ENCODE data around the gene RSRP1.
A peak's percentile ranks its signal among the peaks of the same experiment; 100 is the strongest.
"Not testable (repeated sequence)": the region's sequence is repeated elsewhere in the genome, so short reads cannot be mapped to it uniquely, and the experiment has no call there.

The RSRP1 gene

DNA sequence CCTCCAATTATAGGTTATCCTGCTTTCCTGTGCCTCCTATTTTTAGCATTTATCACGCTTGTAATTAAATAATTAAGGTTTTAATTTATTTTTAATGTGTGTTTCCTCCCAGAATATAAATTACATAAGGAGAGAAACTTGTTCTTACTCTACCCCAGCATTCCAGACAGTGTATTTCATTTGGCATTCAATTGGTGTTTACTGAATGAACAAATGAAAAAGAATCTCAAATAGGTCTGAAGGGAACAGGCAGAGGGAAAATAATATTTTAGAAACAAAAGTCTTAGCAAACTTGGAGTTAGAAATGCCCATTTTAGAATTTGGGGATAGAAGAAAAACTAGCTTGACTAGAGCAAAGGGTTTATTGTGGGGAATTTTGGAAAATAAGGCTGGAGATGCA, 9.9 kb upstream of the RSRP1 start:
- no peak for DNase-seq (ENCODE audit: low spot score)

DNA sequence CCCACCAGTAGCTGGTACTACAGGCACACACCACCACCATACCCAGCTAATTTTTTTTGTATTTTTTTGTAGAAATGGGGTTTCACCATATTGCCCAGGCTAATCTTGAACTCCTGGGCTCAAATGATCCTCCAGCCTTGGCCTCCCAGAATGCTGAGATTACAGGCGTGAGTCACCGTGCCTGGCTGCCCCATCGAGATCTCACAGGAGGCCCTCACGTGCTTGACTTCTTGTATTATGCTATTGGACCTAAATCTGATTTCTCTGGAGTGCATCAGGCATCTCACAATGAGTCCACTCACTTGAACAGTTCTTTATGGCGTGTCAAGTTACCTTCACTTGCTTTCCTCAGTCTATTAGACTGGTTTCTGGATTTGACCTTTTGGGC, 9.3 kb upstream of the RSRP1 start:
- no peak for DNase-seq (ENCODE audit: low spot score)

DNA sequence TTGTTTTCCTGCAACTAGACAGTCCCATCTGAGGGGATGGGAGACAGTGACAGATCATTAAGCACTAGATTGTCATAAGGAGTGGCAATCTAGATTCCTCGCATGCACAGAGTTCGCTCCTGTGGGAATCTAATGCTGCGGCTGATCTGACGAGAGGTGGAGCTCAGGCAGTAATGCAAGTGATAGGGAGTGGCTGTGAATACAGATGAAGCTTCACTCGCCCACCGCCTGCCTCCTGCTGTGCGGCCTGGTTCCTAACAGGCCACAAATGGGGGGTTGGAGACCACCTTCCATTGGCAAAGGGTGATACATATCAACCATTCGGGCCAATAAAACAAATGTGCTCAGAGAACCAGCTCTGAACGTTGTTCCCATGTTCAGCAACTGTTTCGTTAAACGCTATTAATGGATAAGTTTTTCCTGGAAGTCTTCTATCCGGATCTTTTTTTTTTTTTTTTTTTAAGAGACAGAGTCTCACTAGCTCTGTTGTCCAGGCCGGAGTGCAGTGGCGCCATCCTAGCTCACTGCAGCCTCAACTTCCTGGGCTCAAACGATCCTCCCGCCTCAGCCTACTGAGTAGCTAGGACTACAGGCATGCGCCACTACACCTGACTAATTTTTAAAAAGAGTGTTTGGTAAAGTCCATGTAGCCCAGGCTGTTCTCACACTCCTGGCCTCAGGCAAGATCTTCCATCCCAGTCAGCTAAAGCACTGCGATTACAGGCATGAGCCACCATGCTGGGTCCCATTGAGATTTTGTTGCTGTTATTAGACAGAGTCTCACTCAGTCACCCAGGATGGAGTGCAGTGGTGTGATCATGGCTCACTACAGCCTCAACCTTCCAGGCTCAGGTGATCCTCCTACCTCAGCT, 8.7 kb upstream of the RSRP1 start:
- DNase-seq (ENCODE audit: low spot score): no peak

DNA sequence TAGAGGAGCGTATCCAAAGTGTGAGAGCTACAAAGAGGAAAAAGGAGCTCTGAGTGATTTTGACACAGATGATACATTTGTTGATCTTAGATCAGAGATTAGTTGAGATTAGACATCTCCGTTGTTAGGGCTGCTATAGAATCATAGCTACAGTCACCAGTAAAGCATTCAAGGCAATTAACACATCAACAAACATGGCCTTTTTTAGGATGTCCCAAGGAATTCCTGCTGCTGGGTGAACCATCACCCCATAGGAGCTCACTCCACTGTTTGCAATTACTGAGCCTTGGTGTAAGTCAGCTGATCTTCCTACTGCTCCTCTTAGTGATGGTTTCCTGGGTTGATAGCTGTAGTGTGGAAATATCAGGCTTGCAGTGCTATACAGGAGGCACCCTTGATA, 6.7 kb upstream of the RSRP1 start:
- no peak for DNase-seq (ENCODE audit: low spot score)

DNA sequence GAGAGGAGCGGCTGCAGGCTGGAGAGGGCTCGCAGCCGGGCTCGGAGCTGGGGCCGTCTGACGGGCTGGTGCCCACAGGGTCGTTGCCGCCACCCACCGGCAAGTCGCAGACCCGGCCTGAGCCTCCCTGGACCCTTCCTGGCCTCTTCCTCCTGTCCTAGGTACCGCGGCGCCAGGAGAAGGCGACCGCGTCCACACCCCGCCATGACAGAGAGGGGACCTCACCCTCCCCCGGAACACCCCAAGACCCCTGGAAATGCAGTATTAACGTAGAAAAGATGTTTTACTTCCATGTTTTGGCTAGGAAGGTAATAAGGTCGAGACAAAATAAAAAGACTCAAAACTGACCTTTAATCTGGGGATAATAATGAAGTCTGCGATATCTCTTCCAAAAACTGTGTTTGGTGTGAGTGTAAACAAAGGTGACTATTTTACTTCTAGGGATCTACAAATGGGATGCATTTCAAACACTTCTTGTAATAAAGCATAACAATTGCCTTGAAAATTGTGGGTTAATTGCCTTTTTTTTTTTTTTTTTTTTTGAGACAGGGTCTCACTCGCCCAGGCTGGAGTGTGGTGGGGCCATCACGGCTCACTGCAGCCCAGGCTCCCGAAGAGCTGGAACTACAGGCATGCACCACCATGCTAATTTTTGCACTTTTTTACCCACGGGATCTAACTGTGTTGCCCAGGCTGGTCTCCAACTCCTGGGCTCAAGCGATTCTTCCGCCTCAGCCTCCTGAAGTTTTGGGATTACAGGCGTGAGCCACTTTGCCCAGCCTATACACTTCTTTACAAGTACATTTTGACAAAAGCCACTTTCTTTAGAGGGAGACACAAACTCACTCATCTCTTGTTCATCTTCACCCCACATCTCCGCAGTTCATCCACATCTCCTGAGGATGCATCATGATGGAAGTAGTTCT, 838 bp upstream of the RSRP1 start:
- no peak for DNase-seq (ENCODE audit: low spot score)

DNA sequence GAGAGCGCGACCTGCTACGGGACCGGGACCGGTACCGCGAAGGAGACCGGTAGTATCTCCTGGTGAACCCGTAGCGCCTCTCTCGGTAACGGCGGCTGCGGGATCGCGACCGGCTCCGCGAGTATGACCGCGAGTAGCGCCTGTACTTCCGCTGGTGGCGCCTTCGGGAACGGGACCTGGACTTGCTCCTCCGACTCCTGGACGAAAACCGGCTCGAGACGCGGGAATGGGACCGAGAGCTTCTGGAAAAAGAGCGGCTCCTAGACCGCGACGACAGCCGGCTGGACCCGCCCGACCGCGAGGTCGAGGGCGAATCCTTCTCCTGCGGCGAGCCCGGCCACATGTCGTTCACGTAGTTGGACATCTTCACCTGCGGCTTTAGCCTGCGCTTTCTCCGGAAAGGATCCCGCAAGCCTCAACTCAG, 642 bp downstream of the RSRP1 start:
- no peak for DNase-seq (ENCODE audit: low spot score)

DNA sequence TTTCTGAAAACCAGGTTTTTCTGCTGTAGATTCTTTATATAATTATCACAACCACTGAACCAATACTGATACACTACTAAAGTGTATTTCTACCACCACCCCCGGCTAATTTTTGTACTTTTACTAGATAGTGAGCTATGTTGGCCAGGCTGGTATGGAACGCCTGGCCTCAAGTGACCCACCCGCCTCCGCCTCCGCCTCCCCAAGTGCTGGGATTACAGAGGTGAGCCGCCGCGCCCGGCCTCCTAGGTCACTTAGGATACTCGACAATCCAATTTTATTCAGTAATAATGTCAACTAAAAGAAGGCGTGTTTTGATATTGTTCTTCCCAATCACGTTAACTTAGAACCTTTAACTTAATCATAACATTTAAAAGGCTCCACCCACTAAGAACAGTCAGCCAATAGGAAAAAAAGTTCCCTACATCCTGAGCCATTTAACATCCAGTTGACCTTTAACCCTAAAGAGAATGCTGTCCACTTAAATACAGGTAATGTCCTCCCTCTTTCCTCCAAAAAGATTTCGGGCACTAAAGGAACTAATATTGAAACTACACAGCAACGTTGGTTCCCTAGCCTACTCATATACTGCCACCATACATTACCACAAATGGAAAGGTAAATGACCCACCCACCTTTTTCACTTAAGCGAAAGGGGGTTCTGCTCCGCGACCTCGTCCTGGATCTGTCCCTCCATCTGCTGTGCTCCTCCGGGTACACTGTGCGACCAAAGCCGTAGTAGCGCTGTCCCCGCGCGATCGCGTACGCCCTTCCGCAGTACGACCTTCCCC, 1.2 kb downstream of the RSRP1 start:
- DNase-seq (ENCODE audit: low spot score): peak; percentile 36

DNA sequence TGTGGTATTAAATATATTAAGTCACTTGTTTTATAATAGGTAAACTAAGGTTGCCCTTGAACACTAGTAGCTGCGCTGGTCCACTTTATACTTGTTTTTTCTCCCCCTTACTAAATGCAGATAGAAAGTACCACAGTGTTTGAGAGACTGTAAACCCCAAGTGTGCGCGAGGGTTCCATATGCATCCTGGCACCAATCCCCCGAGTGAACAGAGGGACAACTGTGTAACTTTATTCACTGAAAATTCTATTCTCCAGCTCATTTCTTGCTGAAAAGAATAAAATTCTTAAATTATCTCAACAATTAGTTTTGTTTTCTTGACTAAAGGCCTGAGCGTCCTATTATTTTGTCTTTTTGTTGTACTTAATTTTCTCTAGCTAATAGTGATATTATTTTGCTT, 1.9 kb downstream of the RSRP1 start:
- no peak for DNase-seq (ENCODE audit: low spot score)

DNA sequence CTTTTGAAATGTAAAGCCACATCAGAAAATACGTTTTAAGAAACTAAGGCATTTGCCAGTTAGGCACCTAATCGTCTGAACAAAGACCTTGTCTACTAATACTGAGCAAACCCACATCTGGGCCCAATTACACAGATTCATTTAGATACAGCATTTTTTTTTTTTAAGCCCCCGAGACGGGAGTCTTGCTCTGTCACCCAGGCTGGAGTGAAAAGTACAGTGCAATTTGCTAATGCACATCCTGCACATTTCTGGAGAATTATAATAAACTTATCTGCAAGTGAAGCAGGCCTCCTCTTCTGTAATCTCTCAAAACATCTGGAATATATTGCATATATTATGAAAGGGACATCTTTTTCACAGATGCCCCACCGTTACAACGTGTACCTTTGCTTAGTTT, 3.3 kb downstream of the RSRP1 start:
- no peak for DNase-seq (ENCODE audit: low spot score)

DNA sequence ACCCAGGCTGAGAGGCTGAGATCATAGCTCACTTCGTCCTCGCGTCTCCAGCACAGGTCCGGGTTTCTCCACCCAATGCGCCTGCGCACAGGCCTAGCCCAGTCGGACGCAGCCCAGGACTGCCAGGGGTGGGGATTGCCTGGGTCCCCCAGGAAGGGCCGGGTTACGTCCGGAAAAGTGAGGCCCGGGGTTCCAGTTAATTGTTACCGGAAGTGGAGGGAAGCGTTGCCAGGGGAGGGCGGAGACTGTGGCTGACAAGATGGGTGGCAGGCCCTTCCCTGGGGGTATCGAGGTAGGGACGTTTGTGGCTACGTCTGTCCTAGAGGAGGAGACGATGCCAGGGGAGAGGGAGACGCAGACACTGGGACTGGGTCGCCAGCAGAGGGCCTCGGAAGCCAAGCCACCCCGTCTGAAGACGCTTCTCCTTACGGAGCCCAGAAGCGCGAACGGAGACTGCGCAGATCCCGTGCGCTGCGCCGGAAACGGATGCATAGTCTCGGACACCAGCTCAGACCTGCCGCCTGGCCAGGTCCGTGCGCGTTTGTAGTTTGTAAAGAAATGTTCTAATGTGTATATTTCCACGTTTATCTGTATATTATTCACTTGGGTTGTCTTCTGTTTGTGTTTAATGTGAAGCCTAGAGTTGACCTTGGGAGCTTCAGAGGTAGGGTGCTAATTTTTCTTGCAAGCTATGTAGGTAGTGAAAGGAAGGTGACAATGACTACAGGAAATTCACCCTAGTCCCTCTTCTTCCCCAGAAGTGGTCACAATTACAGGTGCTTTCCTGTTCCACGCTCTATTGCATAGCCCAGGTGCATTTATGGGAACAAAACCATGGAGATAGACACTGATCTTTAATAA, 7.3 kb downstream of the RSRP1 start:
- DNase-seq (ENCODE audit: low spot score): peak; percentile 94

DNA sequence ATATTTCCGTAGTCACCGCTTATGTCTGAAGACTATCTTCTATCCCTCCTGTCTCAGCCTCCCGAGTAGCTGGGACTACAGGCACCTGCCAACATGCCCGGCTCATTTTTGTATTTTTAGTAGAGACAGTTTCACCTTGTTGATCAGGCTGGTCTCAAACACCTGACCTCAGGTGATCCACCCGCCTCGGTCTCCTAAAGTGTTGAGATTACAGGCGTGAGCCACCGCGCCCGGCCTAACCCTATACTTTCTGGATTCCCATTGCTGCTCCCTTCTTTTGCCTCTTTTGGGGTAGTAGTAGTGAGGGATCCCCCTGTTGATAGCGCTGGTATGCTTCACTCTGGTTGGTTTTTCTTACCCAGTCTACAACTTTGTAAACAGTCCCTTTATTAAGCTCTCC, 9.2 kb downstream of the RSRP1 start:
- DNase-seq (ENCODE audit: low spot score): no peak

DNA sequence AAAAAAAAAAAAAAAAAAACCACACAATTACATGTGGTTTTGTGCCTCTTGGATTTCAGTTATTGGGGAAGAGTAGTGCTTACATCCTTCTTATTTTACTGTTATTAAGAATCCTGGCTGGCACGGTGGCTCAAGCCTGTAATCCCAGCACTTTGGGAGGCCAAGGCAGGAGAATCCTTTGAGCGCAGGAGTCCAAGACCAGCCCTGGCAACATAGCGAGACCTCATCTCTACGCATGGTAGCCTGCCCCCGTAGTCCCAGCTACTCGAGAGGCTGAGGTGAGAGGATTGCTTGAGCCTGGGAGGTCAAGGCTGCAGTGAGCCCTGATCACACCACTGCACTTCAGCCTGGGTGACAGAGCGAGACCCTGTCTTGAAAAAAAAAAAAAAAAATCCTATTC, 11.0 kb downstream of the RSRP1 start:
- DNase-seq (ENCODE audit: low spot score): not testable (repeated sequence)

DNA sequence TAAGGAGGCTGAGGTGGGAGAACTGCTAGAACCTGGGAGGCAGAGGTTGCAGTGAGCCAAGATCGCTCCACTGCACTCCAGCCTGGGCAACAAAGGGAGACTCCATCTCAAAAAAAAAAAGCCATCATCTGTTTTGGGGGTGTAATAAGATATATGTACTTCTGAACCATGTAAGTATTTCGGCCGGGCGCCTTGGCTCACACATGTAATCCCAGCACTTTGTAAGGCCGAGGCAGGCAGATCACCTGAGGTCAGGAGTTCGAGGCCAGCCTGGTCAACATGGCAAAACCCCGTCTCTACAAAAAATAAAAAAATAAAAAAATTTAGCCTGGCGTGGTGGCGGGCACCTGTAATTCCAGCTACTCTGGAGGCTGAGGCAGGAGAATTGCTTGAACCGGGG, 11.8 kb downstream of the RSRP1 start:
- not testable (repeated sequence) for DNase-seq (ENCODE audit: low spot score)

DNA sequence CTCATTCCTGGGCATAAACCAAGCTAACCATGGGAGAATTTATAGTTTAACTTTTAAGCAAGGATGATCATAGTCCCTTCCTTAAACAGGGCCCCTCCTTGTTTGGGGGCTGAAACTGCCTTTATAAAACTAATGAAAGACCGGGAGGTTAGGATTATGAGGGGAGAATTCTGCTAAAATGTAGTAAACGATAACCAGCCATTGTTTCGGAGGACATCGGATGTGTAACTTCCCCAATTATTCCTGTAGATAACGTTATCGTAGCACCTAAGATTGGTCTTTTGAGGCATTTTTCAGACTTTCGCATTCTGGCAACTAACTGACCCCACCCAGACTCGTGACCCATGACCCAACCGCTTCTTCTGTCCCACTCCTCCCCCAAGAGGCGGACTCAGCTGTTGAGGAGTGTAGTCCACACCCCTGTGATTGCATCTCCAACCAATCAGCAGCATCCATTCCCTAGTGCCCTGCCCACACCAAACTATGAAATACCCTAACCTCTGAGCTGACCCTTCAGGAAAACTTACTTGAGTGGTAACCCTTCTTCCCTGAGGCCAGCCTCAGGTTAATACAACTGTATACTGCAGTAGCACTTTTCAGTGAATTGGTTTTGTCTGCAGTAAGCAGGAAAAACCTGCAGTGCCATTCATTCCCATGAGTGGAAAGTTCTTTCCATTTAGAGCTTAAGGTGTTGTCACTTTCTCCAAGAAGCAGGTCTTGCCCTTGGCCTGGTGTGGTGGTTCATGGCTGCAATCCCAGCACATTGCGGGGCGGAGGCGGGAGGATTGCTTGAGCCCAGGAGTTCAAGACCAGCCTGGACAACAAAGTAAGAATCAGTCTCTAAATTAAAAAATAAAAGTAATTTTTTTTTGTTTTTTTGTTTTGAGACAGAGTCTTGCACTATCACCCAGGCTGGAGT, 14.1 kb downstream of the RSRP1 start:
- peak; percentile 83 for DNase-seq (ENCODE audit: low spot score)

DNA sequence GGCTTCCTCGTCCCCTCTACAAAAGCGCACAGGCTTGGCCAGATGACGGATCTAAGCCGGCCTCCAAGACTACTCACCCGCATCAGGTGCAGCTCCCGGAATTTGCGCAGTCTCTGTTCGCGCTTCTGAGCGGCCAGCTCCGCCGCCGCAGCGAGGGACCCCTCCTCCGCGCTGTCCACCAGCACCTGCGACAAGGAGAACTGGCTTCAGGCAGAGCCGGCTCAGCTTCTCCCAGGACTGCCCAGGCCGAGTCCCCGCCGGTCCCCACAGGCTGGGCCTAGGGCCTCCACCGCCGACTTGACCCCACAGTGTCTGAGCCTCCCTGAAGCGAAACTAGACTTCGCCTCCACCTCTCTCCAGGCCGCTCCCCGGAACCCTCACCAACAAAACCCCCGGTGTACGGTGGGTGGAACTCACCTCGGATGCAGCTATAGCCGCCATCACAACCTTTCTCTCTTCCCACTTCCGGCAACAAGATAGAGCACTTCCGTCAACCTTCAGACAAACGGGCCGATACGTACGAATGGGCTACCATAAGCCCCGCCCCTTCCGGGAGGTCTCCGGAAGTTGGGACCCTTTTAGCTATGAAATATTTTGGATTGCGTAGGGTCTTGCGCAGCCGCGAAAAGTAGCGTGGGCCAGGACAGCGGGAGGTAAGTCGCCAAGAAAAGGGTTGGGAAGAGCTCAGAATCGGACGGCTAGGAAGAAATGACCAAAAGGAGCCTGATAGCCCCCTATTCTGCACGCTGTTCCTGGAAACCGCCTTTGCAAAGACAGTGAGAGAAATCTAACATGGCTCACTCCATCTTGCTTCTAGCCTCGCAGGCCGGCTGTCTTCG, 15.0 kb downstream of the RSRP1 start, which contains the start of gene SYF2:
Gene SYF2 (minus strand): TSS at position 476 of the 839 bp plus-strand sequence. CDS start 35 bp downstream, at position 441.
- DNase-seq (ENCODE audit: low spot score): peak; percentile 93

DNA sequence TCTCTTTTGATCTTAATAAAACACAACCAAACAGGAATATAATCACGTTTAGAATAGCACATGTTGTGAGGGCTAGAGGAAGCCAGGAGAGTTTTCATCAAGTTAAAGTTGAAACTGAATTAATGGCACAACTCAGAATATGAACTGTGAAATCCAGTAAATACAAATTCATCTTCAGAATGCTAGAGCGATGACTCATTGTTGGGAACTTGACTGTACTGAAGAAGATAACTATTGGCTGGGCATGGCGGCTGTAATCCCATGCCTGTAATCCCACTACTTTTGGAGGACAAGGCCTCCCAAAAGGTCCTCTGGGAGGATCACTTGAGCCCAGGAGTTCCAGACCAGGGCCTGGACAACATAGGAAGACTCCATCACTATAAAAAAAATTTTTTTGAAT, 23.8 kb downstream of the RSRP1 start:
- no peak for DNase-seq (ENCODE audit: low spot score)

DNA sequence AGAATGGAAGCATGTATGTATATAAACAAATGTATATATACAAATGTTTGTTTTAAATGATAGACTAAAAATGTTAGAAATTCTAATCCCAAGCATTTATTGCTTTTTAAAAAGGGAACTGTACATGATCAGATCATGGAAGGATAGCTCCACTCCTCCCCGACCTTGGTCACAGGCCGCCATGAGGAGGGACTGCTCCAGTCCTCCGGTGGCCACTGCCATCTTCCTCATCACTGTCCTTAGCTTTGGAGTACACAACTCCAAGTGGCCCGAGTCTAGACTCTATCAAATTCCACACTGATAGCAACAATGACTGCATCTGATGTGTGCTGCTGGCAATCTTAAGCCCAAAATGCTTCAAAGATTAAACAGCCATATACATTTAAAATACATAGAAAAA, 24.6 kb downstream of the RSRP1 start:
- DNase-seq (ENCODE audit: low spot score): no peak

DNA sequence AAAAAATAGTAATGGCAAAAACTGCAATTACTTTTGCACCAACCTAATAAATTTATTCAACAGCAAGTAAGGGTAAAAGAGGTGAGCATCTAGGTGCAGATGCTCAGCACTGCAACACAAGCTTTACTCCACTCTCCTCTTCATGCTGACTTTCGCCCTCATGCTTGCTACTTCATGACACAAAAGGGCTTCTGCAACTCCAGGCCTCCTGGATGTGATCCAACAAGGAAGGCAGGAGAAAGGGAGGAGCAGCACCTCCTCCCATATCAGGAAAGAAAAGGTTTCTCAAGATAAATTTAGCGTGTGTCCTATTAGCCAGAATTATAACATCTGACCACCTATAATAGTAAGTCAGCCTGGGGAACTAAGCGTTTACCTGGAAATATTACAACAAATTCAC, 26.6 kb downstream of the RSRP1 start:
- DNase-seq (ENCODE audit: low spot score): no peak

DNA sequence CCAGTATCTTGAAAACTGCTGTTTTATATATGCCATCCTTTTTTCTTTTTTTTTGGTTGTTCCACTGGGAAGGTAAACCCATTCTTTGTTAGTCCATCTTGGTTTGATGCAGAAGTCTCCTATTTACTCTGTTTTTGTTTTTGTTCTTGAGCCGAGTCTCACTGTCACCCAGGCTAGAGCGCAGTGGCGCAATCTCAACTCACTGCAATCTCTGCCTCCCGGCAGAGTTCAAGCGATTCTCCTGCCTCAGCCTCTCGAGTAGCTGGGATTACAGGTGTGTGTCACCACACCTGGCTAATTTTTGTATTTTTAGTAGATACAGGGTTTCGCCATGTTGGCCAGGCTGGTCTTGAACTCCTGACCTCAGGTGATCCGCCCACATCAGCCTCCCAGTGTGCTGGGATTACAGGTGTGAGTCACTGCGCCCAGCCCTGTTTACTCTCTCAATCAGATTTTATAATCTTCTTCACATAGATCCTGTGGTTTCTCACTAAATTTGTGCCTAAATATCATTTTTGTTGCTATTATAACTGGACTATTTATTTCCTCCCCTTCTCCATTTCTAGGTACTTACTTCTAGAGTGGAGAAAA, 27.5 kb downstream of the RSRP1 start:
- DNase-seq (ENCODE audit: low spot score): no peak

Measured in LoVo (cell line).